Eye (tissue), 1 donor: ENCODE results near the gene MASTL.

Source experiments
- DNase-seq: peaks from one replicate; pipeline ENCODE4 v3.0.0-alpha.2; 2015

MASTL gene

DNA sequence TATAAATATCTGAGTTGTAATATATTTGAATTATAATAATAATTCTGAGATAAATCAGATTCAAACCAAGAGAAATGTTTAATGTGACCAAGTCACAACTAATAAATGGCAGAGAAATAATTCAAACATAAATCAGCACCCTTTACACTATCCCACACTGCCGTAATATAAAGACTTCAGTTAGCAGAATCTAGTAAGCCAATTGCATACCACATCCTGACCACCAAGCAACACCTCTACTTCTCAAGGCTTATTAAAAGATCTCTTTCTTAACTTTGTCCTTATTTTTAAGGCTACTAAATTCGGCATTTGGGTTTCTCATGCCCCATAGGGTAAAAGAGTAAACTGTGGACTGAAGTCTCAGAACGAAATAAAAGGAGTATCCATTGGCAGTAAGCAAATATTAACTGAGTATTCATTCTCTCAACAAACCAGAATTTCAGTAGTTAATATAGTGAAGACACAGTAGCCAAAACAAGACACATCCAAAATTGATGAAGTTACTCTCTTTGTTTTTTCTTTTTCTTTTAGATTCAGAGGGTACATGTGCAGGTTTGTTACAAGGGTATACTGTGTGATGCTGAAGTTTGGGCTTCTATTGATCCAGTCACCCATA is 70.6 kb downstream of the MASTL start:
- DNase-seq = no peak

DNA sequence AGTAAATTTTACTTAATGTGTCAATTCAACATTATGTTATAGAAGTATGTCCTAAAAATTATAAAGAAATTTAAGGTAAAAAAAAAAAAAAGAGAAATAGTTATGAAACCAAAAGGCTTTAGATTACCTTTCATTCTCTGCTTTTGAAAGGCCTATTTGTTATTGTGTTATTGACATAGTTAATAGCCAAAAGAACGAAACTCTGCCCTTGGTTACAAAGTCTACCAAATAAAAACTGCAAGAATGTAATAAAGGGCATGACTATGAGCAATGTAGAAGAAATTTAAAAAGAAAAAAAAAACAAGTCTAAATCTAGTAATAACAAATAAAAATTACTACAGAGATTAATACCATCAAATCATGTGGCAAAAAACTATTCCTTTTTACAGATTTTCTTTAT is 74.9 kb downstream of the MASTL start:
- DNase-seq = no peak

DNA sequence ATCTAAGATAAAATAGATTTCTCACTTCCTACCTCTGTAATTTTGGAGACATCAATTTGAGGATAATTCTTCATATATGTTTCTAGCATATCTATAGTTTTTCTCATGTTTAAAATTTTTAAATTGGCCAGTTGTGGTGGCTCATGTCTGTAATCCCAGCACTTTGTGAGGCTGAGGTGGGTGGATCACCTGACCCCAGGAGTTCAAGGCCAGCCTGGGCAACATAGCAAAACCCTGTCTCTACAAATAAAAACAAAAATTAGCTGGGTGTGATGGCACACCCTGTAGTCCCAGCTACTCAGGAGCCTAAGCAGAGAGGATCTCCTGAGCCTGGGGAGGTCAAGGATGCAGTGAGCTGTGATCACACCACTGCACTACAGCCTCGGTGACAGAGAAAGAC is 80.6 kb downstream of the MASTL start:
- DNase-seq = no peak
